Lung microvascular endothelial cell (primary cell): ENCODE measurements around the gene CDC5L. TPM values are rescaled to one million over a fixed set of nuclear protein-coding genes. Genes with fewer than 3 reads are reported as not detected.

Experiments used
- DNase-seq, 2 donors: peaks; one replicate each; pipeline versions ENCODE4 v3.0.0 to v3.0.0-alpha.2; 2010; ENCODE audit warnings: low read depth in 2 of 2
- total RNA-seq: library from RNA; depleted of rRNA; stranded (reverse); fragments of >200 nt; gene quantifications from 2 replicates; pipeline ENCODE4 v1.2.1, GENCODE V29; 2014

CDC5L gene
- total RNA-seq, 1 donor from 2014 or later: 16.3 TPM

DNA sequence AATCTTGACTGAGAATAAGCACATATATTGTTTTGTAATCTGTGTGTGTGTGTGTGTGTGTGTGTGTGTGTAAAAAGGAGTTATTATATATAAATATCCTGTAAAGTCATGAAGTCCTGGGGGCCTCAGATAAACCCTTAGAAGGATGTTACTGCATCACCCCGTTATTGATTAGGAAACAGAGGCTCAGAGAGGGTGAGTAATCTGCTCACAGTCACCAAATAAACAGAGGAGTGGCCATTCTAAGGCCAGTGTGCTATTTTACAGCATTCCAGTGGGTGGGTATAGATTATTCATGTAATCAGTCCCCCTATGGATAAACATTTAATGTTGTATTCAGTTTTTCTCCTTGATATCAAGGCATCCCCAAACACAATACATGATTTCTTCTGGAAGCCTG, 87.1 kb downstream of the CDC5L start:
- no peak for DNase-seq

DNA sequence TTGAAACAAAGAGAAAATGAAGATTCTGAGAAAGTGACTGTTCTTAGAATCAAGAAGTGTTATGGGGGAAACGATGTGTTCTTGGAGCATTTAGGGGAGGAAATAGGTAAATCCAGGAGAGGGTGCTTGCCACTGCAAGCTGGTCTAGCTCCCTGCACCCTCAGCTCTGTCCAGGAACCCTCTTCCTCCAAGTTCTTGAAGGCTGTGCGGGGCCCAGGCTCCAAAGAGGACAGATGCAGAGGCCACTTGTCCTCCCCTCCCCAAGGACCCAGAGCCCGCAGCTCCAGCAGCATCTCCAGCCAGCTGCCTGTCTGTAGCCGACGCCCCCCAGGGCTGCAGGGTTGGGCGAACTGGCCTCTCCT, 87.9 kb downstream of the CDC5L start:
- DNase-seq: no peak

DNA sequence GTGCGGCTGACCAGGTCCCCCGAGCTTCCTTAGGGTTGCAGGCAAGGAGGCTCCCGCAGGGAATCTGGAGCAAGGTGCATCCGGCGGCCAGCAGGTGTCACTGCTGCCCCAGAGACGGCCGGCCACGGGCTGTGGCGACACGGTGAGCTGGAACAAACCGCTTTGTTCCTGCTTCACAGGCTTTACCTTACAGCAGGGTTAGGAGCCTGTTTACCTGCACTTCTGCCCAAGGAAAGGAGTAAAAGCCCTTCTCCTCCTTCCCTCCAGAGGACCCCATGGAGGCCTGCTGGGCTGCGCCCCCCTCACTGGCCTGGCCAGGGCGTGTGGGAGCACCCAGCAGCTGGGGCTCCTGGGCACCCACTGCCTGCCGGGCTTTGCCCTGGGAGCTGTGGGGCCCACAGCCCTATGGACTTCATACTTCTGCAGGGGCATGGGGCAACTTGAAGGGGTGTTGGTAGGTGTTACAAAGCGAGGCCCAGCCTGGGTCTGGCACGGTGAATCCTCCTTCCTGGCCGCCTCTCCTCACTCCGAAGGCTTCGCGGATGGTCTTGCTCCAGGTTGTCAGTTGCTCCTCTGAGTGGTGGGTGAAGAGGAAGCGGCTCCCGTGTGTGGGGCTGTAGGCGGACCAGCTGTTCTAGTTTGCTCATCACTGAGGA, 88.4 kb downstream of the CDC5L start:
- peak; percentile 76 for DNase-seq

DNA sequence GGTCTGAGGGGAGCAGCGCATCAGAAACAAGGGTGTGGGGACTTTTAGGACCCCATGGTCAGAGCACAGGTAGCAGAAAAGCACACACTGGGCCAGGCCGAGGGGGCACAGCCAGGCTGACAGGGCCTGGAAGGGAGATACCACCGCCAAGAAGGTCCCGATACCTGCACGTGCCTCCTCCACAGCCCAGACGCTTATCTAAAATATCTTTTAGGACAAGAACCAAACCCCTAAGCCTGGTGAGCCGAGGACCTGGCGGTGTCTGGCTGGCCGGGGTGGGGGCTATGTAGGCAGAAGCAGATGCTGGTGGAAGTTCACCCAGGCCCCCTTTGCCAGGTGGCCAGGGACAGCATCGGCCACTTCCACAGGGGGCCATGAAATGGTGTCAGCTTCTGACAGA, 89.3 kb downstream of the CDC5L start:
- DNase-seq: no peak

DNA sequence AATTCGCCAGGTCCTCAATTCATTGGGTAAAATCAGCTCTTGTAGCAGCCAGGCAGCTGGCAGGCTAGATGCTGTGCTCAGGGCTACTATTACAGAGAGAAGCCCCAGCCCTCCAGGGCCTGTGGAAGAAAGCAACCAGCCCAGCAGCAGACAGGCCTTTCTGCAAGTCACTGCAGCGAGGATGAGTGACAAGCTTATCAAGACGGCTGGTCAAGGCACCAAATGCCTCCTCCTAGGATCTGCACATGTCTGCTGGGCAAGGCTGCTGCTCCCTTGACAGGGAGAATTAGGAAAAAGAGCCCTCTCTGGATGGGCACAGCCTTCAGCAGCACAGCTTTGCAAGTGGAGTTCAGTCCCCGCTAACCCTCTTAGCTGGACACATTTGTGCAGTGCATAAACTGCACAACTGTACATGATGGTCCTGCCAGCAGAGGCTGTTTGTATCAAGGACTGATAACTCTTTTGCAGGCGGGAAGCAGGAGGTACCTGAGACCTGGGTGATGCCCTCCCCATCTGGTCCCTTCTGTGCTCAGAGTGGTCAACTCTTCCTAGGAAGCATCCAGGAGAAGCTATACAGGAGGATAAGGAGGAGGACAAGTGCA, 89.9 kb downstream of the CDC5L start:
- DNase-seq: no peak

DNA sequence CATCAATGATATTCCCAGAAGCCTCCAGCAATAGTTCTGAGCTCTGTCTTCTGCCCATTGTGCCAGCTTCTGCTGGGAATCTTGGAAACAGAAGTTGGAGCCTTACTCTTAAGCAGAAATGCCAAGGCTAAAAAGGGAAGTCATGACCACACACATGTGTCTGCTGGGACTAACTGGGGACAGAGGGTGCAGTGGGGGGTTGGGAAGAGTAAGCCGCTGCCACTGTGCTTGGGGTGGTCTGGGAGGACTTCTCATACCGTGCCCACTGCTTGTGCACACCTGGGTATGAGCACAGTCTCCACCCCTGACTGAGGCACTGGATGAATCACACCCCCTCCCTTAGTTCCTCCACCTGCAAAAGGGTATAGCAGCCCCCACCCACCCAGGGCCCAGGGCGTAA, 90.7 kb downstream of the CDC5L start:
- DNase-seq: no peak

DNA sequence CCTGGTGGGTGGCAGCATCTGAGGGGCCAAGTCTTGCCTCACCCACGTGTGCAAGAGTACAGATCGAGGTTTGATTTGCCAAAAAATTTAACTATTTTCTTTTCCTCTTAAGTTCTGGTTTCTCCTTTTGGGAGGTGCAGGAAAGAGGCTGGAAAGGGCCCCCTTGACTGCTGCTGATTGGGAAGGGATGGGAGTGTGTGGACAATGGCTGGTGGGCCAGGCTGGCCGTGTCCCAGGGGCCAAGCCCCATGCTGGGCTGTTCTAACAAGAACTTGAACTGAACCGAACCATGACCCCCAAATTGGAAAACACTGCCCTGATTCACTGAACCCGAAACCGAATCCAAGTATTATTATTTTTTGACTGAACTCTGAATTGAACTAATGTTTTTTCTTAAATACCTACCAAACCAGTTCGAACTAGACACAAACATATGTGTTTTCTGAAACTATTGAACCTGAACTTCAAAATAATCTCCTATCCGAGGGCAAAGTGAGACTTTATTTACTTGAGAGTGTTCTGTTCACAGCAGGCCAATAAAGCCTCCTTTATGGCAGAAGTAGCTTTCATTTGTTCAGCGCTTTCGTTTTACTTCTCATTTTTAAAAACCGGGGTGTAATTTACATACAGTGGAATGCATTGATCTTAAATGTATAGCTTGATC, 91.2 kb downstream of the CDC5L start:
- no peak for DNase-seq

DNA sequence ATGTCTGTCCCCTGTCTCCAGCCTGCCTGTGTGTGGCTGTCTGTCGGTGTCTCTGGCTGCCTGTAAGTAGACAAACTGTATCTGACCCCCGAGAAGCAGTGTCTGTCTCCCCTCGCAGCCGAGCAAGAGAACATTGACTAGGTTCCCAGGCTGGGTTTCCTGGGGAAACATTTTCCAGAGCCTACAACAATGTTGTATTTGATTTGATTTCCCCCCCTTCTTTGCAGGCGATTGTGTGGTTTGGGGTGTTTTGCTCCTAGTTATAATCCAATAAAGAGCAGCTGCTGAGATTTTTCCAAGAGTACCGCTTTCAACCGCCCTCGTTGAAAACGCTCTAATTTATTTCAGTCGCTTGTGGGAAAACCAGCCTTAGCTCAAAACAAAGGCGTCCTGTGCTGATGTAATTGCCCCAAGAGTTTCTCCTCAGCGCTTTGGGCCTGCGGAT, 92.6 kb downstream of the CDC5L start:
- DNase-seq: no peak

DNA sequence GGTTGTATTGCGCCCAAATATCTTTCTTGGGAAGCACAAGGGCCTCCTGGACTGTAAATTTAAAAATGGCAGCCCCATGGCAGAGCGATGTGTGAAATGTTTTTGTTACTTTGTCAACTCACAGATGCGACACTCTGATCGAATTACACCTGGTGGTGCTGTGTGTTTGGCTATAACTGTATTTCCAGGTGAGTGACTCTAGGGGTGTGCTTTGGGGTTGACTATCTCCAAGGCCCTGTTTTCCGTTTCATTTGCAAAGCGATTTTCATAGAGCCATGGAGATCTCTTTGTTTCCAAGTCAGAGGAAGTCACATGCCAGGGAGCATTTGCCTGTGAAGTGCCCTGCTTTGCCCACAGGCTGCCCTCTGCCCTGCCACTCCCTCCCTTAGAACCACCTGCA, 93.5 kb downstream of the CDC5L start:
- DNase-seq: no peak

DNA sequence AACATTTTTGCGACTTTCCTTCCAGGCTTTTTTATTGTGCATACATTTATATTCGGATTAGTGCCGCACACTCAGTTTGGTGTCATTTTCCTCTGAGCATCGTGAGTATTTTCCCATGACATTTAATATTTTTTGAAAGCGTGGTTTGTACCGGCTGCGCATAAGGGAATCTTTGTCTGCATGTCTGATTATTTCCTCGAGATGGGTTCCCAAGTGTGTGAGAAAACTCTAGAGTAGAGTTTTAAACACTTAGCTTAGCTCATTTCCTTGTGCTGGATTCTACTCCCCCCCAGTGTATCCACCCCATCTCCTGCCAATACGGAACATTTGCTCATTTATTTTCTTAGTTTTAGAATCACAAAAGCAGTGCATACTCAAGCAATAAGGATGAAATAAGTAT, 94.3 kb downstream of the CDC5L start:
- DNase-seq: no peak

DNA sequence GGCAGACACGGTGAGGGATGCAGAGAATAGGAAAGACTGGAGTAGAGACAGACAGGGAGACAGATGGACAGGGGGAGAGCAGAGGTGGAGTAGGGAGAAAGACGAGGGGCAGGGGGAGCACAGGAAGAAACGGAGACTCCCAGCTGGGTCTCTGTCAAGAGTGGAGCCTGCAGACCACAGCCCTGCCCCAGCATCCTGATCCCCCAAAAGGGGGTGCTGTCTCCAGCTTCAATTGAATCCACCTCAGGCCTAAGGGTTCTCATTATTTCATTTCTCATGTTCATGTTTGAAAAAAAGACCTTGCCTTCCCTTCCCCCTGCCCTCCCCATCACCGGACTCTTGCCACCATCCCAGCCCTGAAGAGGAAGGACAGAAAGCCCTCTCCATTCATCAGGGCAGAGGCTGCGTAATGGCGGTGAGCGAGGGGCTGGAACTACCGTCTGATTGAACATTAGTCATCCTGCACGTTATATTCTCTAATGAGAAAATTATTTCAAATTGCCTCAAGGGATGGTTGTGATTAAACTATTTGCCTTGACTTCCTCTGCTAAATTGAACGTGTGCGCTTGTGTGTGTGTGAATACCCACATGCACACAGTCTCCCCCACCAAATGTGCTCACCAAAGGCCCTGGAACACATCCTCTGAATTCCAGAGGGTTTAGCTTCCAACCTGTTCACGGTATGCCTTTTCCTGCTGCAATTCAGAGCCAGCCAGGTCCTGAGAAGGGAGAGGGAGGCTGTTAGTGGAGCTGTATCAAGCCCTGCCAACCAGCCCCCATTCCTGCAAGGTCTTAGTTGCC, 98.3 kb downstream of the CDC5L start:
- no peak for DNase-seq

DNA sequence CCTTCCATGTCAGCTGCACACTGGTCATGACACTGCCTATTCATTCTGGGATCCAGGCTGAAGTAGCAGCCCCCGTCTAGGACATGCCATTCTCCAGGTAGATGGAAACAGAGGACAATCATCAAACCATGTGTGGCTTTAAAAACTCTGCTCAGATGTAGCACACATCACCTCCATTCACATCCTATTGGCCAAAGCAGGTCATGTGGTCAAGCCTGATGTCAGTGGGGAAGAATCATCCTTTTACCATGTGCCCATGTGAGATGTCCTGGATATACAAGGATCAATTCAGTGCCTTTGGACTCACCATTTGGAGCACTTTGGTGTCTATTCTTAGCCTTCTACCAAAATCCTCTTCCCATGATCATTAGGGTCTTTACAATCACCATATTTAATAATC, 99.5 kb downstream of the CDC5L start:
- DNase-seq: no peak

DNA sequence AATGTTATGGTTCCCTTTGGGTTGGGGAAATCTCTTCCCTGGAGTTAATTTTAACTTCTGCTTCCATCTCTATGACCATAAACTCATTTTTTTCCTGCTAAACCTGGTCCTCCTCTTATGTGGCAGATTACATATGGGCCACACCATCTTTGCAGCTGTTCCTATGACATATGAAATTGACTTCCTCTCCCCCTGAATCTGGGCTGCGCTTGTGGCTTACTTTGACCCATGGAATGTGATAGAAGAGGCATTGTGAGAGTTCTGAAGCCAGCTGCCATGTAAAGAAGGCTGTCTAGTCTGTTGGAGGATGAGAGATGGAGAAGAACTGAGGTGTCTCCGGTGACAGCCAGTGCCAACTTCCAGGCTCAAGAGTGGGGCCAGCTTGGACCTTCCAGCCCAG, 100.1 kb downstream of the CDC5L start:
- DNase-seq: no peak

DNA sequence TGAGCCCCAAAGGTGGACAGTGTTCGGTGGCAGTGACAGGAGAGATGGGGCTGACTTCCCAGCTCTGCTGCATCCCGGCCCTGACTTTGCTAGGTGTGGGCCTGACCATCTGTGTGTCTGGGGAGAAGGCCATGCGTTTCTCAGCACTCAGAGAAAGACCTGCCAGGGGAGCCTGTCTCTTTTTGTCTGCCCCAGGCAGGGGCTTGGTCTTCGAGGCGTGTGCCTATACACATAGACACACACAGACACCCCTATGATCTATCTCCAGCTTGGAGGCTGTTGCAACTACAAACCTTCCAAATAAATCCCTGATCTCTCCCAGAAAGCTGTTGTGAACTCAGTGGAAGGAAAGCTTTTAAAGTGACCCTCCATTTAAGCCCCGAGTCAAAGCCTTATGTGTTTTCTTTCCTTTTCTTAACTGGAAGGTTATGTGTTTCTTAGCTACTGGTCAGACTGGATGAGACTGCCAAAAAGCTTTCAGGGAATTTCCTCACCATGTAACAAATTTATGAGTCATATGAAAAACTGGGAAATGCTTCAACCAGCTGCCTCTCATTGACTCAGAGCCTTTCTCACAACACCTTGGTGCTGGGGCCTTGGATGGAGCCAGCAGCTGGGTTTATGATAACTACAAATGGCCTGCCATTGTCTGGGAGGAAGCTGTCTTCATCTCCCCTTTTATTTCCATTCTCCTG, 102.6 kb downstream of the CDC5L start:
- DNase-seq: peak; percentile 46 to 97

DNA sequence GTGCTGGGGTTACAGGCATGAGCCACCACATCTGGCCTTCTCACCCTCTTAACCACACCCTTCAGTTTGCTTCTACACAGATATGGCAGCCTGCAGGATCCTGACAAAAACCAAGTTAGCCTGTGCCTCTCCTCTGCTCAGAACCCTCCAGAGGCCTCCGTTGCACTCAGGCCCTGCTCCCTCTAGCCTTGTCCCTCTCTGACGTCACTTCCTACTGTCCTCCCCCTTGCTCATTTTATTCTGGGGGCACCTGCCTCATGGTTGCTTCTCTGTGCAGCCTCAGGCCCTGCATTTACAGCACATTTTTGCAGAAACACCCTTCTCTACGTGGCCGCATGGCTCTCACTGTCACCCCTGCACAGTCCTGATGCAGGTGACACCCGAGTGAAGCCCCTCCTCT, 105.6 kb downstream of the CDC5L start:
- DNase-seq: no peak

DNA sequence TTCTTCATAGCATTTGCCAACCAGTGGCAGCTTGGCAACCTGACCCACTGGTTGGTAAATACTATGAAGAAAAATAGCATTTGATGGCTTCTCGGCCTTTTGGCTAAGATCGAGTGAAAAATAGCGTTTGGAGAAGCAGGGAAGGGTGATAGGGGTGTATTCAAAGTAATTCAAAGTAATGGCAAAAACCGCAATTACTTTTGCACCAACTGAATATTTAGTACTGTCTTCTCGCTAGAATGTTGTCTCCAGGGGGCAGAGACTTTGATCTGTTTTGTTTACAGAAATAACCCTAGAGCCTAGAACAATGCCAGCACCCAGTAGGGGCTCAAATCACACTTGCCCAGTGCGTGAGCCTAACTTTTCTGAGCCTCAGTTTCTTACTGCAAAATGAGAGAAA, 106.1 kb downstream of the CDC5L start:
- no peak for DNase-seq

DNA sequence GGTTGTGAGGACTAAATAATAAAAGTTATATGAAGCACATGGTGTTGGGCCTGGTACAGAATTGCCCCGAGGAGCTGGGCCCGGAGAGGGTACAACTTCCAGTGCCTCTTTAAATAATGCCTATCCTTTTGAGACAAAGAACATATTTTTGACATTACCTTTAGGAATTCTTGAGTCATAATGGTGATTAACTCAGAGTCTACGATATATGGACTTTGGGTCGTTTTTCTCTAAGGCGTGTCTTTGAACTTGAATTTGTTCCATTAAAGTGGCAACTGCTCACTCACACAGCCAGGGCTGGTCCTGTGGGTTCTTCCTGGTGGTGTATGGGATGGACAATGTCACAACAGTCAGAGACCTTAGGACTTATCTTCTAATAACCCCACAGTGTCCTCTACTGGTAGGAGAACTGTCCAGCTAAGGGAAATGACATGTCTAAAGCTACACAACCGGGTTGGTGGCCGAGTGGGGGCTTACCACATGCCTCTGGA, 106.5 kb downstream of the CDC5L start:
- DNase-seq: peak; percentile 28 to 50

DNA sequence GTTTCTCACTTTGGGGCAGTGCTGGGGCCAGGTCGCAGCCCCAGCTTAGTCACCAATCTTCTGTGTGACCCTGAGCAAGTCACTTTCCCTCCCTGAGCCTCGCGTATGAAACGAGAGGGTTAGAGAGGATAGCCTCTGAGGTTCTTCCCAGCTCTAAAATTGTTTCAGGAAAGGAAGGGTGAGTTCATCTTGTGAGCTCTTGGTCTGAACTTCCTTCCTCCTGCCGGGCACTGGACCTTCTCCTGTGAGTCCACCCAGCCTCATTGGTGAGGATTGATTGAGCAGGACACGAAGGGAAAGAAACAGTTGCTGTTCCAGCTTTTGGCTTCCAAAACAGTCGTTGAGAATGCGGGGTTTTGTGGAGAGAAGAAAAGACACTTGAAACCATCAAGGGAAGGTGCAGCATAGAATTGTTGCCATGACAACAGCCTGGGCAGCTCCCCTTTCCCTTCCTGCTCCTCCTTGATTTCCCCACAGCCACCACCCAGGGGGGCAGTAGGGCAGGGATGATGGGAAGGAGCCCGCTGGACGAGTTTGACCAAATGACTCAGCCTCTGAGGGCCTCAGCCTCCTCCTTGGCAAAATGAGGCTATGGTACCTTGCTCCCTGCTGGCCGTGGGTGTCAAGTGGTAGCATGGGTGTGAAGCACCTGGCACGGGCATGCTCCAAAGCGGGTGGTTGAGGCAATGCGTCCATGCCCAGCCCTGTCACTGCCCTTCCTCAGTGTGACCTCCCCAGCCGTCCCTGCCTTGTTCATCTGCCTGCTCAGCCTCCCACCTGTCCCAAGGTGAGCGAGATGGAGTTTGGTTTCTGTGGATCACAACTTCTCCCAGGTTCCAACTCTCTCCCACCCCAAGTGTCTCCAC, 107.8 kb downstream of the CDC5L start:
- DNase-seq: peak in 1 of 2 donors; percentile 62

DNA sequence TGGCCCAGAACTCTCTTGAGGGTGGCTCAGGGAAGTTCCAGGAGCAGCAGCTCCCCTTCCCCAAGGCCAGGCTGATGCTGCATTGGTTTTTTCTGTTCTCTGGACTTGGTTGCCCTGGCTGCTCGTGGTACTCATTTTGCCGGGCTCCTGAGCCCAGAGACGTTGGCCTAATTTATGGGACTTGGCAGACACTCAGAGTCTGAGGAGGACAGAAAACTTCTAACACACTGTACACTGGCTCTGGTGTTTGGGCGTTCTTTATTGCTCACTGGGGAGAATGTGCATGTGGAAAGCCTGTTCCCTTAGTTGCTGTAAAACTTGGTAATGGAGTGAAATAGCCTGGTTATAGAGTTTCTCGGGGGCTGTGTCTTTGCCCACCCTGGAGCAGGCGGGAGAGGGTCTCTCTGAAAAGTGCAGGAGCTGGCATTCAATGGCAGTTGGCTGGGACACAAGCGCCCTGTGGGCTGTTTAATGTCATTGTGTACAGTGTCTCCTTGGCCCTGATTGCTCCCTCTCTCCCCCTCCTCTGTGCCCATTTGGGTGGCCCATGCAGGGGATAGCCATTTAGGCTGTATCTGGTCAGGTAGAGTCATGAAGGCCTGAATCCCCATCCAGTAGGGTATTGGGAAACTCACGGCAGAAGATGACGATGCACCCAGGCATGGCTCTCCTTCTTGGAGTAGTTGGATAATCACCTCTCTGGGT, 109.3 kb downstream of the CDC5L start:
- no peak for DNase-seq

DNA sequence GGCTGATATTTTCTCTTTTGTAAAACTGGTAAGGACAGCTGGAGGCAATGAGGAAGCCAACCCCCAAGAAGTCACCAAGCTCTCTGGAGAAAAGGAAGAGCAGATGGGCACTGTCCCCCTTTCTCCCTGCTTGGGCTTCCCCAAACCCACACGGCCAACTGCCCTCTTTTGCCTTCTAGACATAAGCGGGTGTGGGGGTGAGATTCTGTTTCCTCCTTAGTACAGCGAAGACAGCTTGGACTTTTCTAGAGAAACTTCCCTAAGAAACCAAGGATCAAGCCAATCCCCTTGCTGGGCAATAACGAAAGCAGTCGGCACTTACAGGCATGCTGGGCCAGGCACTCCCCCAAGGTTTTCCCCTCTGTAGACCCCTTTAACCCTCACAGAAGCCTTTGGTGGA, 110.3 kb downstream of the CDC5L start:
- no peak for DNase-seq
